Fibroblast of skin of right quadriceps (primary cell): ENCODE results near the gene SLC2A2.

ENCODE experiments used
- DNase-seq: peaks from one replicate; pipeline ENCODE4 v3.0.0-alpha.2; 2013

SLC2A2 gene

DNA sequence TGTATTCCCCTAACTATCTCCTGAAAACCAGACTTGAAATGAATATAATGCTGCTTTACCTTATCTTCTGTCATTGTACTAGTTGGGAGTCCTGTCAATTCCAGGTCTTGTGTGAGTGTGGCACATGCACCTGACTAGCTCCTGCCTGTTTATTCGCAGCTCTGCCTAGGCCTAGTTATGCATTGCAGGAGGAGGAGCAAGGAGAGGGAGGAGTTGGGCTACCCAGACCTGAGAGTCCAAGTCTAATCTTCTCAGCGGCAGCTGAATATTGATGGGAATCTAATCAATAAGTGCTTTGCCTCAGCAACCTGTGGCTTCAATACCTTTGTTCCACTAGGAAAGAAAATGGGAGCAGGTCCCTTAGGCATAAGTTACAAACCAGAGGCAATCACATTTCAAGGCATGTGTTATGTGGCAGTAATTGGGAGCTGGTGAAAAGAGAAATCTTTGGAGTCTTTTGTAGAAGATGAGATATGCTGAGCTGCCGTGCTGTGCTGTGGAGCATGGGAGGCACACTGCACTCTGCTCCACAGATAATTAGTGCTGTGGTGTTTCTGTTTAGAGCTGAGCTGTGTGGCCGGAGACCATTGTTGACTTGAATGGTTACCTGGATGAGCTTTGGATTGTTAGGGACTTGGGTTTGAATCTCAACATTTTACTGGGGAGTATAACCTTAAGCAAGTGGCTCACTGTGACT, at the start of gene SLC2A2:
Gene SLC2A2, minus strand, starts transcription at position 124 of the 697 bp plus-strand sequence. Its CDS starts 50 bp downstream, at position 74.
- no peak for DNase-seq

DNA sequence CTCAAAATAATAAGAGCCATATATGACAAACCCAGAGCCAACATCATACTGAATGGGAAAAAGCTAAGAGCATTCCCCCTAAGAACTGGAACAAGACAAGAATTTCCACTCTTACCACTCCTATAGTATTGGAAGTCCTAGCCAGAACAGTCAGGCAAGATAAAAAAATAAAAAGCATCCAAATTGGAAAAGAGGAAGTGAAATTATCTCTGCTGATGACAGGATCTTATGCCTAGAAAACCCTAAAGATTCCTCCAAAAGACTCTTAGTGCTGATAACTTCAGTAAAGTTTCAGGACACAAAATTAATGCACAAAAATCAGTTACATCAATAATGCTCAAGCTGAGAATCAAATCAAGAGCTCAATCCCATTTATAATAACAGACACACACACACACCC, 45.9 kb upstream of the SLC2A2 start:
- DNase-seq = no peak

DNA sequence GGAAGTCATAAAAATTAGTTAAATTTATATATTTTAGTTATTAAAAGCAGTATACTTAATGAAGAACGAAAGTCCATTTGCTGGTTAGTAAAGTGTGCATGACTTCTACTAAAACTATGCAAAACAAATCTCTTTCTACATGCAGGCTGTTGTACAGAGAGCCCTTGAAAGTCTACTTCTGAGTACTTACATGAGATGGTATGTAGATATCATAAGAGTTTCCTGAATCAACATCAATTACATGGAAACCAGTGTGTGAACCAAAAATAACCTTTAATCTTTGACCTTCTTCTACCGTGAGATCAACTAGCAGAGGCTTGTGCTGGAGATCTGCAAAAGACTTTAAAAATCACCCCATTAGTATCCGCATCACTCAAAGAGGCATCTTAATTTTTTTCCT, 42.1 kb upstream of the SLC2A2 start:
- DNase-seq = no peak

DNA sequence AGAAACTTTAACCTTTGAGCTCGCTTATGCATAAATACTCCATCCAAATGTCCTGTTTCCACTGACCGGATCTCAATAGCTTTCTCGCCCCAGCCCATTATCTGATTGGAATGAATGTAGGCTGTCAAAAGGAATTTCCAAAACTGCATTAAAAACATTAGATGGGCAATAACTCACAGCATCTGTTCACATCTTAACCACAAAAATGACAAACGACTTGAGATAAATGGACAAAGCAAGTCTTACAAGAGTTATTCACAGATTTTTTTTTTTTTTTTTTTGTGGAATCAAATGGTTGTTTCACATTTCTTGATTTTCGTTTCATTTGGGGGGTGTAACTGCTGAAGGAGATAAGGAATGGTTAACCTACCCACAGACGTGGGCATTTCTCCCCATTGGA, 39.7 kb upstream of the SLC2A2 start:
- DNase-seq = peak; percentile 13

DNA sequence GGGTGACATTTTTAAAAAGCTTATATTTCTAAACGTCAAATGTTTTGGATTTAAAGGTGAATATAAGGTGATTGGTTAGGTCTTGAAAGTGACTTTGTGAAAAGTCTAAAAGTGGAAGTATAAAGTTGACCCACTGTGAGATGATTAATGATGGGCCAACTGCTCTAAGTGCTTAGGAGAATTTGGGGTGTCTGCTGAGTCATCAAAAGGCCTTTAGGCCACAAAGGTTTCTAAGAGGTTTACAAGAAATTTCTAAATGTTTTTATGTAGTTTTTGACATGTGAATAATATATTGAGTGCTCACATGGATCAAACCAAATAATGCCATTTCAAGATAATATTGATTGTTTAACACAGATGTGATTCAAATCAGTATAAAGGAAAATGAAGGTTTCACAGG, 39.2 kb upstream of the SLC2A2 start:
- no peak for DNase-seq

DNA sequence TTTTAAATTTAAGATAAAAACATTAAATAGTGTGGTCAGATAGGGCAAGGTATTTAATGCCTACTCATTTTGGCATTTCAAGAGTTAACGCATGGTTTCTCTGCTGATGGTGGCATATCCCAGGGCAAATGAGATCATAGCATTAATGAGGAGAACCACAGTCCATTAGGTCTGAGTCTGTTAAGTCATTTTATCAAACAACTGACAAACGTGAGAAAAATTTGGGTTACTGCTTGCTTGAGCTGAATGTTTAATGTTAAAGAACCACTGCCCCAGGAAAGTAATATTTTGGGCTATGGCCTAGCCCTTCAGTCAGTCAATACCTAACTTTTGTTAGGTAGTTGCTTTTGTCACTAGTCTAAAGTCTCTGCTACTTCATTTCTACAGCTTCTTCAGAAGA, 37.9 kb upstream of the SLC2A2 start:
- no peak for DNase-seq

DNA sequence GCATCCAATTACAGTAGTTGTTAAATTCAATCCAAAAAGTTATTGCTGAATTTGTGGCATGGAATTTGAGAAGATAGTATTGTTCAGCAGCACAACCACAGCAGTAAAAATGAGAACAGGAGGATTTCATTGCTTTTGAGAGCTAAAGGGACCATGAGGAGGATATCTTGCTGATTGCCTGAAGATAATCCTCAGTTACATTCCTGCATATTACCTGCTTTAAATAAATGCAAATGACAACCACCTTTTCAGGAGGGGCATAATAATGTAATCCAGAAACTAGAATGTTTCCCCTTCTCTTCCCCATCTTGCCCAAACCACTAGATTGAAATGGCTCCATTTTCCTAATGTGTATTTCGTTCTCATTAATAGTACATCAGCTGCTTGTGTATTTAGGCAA, 35.2 kb upstream of the SLC2A2 start:
- no peak for DNase-seq

DNA sequence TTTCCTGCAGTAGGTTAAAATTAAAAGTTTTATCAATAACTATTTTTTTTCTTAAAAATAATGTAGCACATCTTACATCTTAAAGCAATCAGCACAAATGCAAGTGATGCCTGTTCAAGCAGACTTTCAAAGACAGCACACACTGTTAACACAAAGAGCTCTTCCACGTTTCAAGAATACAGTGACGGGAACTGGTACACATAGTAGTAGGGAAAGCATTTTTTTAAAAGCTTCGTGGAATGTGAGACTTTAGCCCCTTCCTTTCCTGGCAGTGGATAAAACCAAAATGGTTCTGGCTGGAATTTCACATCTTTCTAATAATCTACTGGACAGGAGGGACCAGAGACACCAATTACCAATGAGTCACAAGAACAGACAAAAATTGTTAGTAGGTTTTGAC, 33.5 kb upstream of the SLC2A2 start:
- DNase-seq = no peak

DNA sequence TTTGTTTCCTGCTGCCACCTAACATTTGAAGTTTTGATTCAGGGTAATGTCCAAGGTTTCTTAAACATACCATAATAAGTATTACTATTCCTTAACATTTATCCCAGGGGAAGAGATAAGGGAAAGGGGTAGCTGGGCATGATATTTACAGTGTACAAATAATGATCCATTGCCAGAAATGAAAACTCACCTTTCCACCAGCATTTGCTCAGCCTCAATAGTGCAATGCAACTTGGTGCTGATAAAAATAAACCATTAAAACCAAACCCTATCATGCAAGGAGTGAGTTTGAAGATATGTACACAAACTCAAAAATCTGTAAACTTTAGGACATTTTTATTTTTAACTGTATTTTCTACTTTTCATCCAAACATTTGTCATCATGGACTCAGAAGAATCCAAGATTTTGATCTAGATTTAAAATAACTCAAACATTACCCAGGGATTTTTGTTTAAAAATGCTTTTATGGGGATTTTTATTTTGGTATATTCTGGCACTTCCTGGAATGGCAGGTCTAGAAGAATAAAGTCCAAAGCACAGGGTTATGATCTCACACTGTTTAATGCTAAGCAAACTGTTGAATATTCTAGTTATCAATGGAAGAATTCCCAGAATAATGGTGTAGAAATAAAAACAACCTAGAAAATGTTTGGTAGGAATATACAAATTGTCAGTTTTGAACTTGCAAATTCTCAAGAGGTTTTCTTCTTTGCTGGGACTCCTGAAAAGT, 32.5 kb upstream of the SLC2A2 start:
- no peak for DNase-seq

DNA sequence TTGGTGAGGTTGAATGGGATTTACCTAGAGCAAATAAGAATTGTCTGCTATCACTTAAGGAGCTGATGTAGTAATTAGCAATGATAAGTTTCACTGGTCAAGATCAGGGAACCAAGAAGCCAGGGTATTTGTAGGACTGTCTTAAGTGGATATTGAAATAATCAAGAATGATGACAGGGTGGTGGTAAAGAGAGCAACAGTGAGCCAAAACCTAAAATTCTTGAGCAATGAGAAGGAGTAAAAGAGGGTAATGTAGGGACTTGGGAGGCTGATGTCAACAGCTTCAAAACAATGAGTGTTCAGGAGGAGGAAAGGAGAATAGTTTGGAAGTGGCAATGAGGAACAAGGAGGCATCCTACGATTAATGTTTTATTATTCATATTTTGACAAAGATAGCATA, 31.5 kb upstream of the SLC2A2 start:
- peak; percentile 51 for DNase-seq

DNA sequence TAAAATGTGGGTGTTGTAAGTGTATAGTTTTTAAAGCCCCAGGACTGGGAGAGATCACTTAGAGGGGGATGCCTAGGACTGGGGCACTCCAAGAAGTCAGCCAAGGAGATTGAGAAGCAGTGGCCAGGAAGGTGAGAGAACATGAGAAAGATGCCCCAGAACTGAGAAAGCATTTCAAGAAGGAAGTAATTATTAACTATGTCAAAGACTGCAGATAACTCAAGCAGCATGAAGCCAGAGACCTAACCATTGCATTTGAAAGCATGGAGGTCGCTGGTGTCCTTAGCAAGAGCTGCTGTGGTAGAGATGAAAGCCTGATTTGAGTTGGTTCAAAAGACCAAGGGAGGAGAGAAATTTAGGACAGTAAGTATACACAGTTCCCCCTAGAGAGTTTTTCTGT, 30.6 kb upstream of the SLC2A2 start:
- no peak for DNase-seq

DNA sequence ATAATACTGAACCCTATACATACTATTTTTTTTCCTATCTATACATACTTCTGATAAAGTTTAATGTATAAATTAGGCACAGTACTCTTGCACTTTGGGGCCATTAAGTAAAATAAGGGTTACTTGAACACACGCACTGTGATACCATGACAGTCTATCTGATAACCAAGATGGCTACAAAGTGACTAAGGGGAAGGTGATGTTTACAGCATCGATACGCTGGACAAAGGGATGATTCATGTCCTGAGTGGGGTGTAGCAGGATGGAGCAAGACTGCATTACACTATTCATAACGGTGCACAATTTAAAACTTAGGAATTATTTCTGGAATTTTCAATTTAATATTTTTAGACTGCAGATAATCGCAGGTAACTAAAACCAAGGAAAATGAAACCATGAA, 30.0 kb upstream of the SLC2A2 start:
- peak; percentile 9 for DNase-seq

DNA sequence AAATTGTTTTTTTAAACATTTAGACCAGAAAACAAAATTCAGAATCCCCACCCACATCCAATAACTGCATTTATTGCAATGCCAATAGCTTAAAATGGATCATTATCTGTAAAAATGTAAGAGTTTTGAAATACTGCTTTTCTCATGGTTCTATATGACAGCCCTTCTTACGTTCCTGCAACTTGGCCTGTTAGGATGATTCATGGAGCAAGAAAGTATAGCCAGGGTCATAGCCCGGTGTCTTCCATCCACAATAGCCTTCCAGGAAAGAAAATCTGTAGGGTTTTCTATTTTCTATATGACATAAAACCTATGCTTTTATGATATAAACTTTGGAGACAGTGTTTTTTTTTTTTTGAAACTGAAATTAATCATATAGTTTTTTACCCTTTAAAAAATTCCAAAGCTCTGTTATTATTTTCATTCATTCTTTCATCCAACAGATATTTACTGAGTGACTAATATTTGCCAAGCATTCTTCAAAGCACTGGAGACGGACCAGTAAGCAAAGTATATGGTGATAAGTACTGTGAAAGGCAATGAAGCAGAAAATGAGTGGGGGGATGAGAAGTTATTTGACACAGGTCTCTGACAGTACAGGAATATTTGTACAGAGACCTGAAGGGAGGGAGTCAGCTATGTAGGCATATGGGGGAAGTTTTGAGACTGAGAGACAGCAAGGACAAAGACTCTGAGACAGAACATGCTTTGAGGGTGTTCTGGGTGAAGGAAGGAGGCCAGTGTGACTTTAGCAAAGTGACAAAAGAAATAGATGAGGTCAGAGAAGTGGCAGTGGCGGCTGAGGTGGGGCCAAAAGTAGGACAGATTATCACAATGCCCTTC, 29.0 kb upstream of the SLC2A2 start:
- DNase-seq = peak; percentile 48

DNA sequence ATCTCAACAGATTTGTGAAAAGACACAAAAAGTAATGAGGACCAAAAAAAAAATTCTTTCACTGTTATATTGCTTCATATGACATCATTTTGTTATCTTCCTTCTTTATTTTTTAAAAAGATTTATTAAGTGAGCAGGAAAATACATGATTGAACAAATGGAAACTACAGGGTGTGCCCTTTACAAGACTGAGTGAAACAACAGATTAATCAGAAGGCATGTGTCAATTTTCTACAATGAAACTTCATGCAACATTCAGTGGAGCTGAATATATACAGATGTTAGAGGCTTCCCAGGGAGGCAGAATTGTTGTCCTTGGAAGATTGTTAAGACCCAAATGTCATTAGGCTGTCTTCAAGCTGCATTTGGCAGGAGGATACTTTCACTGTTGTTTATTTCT, 28.4 kb upstream of the SLC2A2 start:
- no peak for DNase-seq

DNA sequence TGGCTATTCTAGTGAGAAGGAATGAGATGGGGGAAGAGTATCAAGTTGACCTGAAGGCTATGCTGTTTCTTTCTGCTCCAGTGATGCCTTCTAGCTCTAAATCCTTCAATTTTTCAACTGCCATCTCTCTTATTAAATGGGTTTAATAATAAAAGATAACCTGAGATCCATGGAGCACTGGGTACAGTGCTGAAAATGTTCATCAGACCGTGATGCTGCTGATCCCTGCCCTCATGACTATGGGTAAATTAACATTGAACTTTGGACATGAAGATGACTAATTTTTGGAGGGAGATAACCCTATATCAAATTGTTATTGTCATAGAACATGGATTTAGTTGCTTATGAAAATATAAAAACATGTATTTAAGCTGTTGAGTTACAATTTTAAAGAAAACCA, 27.7 kb upstream of the SLC2A2 start:
- no peak for DNase-seq

DNA sequence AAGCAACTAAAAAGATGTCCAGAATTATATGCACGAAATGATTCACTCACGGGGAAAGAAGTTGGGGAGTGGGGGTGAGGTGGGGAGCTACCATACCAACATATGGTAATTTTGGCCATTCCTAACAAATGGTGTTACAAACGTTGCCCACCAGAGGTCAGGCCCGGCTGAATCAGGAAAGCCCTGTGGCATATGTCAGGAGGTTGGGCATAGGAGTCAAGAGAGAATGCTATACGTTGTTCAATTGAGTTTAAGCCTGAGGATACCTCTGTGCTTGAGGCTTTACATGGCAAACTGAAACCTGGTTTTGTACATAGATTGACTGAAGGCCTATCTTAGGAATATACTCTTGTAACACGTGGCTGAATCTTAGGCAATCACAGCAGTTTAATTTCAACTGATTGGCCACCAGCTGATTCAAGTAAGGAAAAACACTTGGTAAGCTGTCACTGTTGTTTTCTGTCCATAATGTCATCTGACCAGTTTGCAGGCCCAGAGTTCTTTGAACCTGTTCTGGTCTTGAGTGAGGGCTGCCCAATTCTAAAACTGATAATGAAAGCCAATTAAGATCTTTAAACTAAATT, 23.4 kb upstream of the SLC2A2 start:
- peak; percentile 70 for DNase-seq

DNA sequence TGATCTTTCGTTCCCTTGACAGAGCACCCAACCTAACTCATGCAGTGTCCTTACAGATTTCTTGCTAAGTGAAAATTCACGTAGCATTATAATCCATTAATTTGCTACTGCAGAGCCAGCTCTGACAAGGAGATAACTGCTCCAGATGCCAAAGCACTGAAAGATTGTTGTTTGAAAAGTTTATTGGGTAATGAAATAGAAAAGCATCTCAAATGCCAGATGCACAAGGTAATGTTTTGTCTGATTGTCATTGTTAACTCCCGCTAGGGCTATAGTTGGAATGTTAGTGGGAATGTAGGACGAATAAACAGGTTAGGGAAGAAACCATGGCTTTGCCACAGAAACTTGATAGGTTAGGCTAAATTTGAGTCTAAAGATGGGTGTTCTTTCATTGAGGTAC, 20.2 kb upstream of the SLC2A2 start:
- no peak for DNase-seq

DNA sequence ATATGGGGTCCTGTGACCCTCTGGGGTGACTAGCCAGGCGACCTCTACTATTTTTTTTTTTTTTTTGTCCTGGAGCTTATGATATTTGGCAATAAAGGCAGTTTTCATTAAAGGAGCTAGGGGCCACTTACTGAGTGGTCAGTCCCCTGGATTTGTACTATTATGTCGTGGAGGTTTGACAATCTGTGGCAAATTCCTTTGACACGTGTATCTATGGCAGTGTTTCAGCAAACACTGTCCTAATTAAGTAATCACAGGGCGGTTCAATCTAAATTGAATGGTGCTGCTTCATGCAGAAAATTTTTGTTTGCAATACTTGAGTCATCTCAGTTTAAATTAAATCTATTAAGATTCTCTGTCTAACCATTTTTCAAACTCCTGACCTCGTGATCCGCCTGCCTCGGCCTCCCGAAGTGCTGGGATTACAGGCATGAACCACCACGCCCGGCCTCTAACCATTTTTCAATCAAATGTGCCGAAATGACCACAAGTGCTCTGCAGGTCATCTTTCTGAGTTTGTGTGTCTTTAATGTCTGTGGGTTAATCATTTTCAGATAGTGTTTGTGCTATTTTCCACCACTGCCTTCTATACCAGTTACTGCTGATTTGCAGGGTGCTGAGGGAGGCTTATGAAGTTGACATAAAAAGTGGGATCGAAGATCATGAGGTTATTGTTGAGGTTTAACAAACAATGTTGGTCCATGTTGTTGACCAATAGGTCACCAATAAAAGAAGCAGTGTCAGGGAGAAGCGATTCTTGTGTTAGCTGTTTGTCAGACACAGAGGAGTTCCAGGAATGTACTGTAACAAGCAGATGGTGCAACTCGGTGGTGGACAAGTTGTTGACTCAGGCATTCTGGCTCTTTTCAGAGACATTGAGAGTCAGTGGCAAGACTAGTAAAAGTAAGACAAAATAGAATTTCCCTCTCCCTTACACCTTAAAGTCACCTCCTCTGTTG, 18.6 kb upstream of the SLC2A2 start:
- peak; percentile 64 for DNase-seq

DNA sequence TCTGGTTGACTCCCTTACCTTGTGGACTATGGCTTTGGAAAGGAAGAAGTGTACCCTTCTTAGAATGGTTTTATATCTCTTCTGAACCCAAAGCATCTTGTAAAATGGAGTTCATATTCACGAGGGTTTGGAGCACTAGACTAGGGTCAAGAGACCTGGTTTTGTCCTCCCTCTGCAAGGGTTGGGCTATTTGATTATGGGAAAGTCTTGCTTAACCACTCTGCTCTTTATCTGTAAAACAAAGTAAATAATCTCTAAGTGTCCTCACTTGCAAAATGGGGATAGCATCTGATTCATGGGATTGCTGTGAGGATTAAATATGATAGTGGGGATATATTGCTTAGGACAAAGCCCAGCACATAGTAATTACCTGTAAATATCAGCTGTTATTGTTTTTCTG, 17.9 kb upstream of the SLC2A2 start:
- no peak for DNase-seq

DNA sequence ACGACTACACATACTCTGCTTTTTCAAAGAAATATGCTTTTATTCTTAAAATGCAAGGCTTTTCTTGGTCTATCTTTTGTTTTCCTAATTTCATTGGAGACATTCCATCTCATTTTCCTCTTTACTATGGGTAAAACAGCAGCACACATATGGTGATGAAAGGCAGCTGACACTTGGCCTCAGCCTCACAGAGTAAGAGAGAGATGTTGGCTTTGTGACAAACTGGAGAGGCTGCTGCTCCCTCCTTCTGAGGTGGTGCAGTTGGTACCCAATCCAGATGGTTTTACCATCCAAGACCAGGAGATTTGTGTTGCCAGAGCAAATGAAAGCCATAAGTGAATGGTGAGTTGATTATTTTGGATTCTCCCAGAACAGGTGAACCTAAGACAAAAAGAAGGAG, 13.2 kb upstream of the SLC2A2 start:
- DNase-seq = no peak

DNA sequence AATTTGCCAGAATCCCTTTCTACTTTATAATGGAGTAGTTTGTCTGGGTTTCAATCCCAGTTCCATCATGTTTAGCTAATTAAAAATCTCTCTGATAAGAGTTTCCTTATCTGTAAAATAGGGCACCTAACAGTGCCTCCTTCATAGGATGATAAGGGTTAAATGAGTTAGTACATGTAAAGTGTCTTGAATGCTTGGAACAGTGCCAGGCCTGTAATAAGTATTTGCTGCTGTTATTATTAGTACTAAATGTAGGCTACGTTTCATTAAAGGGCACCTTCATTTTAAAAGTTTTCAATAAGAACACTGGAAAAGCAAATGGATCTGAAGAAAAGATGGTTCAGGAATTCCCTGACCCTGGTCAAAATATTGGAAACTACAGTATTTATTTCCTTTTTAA, 11.8 kb upstream of the SLC2A2 start:
- no peak for DNase-seq

DNA sequence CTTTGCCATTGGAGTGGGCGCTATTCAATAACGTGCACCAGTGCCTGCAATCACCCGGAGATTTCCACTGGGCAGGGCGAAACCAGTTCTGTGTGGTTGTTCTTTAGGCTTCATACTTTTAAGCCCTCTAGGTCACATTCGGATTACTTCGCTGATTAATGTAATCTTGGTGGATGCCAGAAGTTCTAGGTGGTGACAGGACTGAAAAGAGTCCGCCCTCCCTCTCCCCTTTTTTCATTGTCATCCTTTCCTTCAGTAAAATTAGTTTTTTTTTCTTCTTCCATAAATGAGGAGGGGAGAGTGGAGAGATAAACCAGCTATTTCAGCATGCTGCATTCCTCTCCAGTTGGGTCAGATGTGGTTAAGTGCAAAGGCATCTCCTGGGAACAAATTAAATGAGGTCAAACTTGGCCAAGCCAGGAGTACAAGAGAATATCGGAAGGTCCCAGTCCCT, 2.3 kb upstream of the SLC2A2 start:
- DNase-seq = peak; percentile 92
